Peyer's patch (tissue), 4 donors: ENCODE data around the gene ZFP36L2. TPM values are rescaled to one million over a fixed set of nuclear protein-coding genes. Genes with fewer than 3 reads are reported as not detected.

Source experiments
- DNase-seq, 3 donors: peaks; one replicate each; pipeline ENCODE4 v3.0.0-alpha.2; 2017 to 2019
- H3K27ac ChIP-seq, 4 donors: fragments of 200-600 bp; sonication (generic); one replicate each; pipeline ENCODE4 v1.5.1; 2016 to 2019
- H3K27me3 ChIP-seq, 2 donors: fragments of 200-600 bp; sonication (generic); one replicate each; pipeline ENCODE4 v1.5.1; 2019
- H3K36me3 ChIP-seq, 3 donors: fragments of 200-600 bp; sonication (generic); one replicate each; pipeline ENCODE4 v1.5.1; 2016 to 2019
- H3K4me1 ChIP-seq, 4 donors: fragments of 200-600 bp; sonication (generic); one replicate each; pipeline ENCODE4 v1.5.1; 2016 to 2019
- H3K4me3 ChIP-seq, 4 donors: fragments of 200-600 bp; sonication (generic); 1 replicate in 3 of 4; 2 replicates in 1 of 4; pipeline ENCODE4 v1.5.1; 2016 to 2019; ENCODE audit warnings: mild to moderate bottlenecking in 1 of 4
- H3K9me3 ChIP-seq, 4 donors: fragments of 200-600 bp; sonication (generic); one replicate each; pipeline ENCODE4 v1.5.1; 2016 to 2019; ENCODE audit warnings: mild to moderate bottlenecking in 1 of 4
- POLR2A ChIP-seq, 2 donors: fragments of 450-650 bp; IDR thresholded peaks; one replicate each; pipeline ENCODE4 v1.5.1; 2017; ENCODE audit warnings: antibody characterized with exemption in 2 of 2, mild to moderate bottlenecking in 2 of 2, moderate library complexity in 2 of 2
- total RNA-seq, 4 donors: library from RNA; depleted of rRNA; stranded (reverse); fragments of >200 nt; gene quantifications; one replicate each; pipeline ENCODE4 v1.1.0, GENCODE V29; 2016
- TF ChIP-seq, protein P1 (sequence below), 6 experiments: fragments of 450-650 bp in 4 of 6; fragments of 200-600 bp in 2 of 6; sonication (generic) in 1 of 6; IDR thresholded peaks; one replicate each; pipeline ENCODE4 v1.5.1; 2017 to 2019; ENCODE audit warnings: antibody characterized with exemption in 6 of 6, mild to moderate bottlenecking in 3 of 6, moderate library complexity in 1 of 6

The ZFP36L2 gene
- total RNA-seq, 4 donors from 2014 or later, result 90.4 to 227 (median 148) TPM

DNA sequence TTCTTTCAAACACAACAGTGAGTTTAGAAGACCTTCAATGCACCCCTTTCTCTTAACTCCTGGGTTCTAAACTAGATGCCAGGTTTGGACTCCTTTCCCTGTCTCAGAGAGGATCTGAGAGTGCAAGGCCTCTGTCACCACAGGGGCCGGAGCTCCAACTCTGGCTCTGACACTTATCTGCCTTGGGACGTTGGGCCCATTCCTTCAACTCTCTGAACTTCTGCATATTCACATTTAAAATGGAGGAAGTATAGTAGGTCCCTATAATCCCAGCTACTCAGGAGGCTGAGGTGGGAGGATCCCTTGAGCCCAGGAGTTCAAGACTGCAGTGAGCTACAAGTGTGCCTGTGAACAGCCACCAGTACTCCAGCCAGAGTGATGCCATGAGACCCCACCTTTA is 44.1 kb upstream of the ZFP36L2 start:
- TF ChIP-seq POLR2A (IDR thresholded peaks at IDR 0.05), result no peak
- TF ChIP-seq, protein P1, sequence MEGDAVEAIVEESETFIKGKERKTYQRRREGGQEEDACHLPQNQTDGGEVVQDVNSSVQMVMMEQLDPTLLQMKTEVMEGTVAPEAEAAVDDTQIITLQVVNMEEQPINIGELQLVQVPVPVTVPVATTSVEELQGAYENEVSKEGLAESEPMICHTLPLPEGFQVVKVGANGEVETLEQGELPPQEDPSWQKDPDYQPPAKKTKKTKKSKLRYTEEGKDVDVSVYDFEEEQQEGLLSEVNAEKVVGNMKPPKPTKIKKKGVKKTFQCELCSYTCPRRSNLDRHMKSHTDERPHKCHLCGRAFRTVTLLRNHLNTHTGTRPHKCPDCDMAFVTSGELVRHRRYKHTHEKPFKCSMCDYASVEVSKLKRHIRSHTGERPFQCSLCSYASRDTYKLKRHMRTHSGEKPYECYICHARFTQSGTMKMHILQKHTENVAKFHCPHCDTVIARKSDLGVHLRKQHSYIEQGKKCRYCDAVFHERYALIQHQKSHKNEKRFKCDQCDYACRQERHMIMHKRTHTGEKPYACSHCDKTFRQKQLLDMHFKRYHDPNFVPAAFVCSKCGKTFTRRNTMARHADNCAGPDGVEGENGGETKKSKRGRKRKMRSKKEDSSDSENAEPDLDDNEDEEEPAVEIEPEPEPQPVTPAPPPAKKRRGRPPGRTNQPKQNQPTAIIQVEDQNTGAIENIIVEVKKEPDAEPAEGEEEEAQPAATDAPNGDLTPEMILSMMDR (IDR thresholded peaks at IDR 0.05), result no peak
- no peaks in the 10 kb centered on the region for H3K36me3 ChIP-seq
- no peaks in the 10 kb centered on the region for H3K9me3 ChIP-seq
- no peak overlapping the region for H3K4me3 ChIP-seq
- H3K4me1 ChIP-seq, result peaks cover 0 to 21% (median 2%) of the 10 kb centered on the region in 4 donors
- H3K27me3 ChIP-seq, result no peaks in the 10 kb centered on the region
- DNase-seq, result no peak
- peak overlapping the region; percentile 65 to 86 (median 74) for H3K27ac ChIP-seq

DNA sequence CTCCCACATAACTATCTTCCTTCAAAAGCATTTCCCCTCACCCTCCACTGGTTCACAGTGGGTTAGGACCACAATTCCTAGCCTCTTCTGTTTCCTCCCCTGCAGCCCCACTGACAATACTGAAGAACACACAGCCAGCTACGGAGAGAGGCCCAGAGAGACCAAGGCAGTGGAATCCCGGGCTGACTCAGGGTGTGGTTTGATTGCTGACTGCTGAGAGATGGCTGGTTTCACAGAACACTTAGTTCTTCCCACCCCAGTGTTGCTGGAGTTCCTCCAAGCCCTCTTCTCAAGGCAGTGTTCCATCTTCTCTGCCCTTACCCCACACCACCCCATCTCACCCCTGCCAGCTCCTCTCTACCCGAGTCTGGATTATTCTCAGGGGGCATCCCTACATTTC is 43.3 kb upstream of the ZFP36L2 start:
- Histone ChIP-seq H3K27ac (peak overlapping the region; percentile 65 to 86 (median 74)), H3K4me3 (no peak overlapping the region), H3K4me1 (peaks cover 0 to 21% (median 2%) of the 10 kb centered on the region in 4 donors), H3K36me3 (no peaks in the 10 kb centered on the region), H3K9me3 (no peaks in the 10 kb centered on the region), H3K27me3 (no peaks in the 10 kb centered on the region)
- peak in 2 of 3 donors; percentile 20 to 76 for DNase-seq
- TF ChIP-seq POLR2A (IDR thresholded peaks at IDR 0.05), result no peak
- TF ChIP-seq, protein P1 (IDR thresholded peaks at IDR 0.05), result no peak

DNA sequence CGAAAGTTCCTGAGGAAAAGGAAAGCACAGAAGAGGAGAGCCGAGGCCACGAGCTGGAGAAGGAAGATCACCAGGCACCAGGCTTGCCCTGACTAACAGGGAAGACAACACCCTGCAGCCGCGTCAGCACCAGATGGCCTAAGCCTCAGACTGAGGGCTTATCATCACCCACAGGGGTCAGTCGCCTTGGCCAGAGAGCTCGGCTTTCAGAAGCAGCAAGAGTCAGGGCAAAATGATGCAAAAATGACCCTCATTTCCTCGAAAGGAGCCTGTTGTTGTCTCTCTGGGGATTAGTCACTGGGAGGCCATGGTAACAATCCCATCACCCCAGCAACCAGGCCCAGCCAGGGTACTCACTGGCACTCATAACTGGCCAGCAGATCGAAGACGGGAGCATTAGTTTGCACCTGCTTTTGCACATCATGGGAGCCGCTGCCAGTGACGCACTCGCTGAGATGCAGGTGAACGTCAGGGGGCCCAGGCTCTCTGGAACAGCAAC is 42.7 kb upstream of the ZFP36L2 start:
- TF ChIP-seq, protein P1 (IDR thresholded peaks at IDR 0.05), result no peak
- no peak for TF ChIP-seq POLR2A (IDR thresholded peaks at IDR 0.05)
- Histone ChIP-seq H3K4me3 (no peak overlapping the region), H3K36me3 (no peaks in the 10 kb centered on the region), H3K27ac (peak overlapping the region; percentile 65 to 86 (median 74)), H3K4me1 (peaks cover 0 to 21% (median 2%) of the 10 kb centered on the region in 4 donors), H3K27me3 (no peaks in the 10 kb centered on the region), H3K9me3 (no peaks in the 10 kb centered on the region)
- DNase-seq, result peak; percentile 36 to 83 (median 63)

DNA sequence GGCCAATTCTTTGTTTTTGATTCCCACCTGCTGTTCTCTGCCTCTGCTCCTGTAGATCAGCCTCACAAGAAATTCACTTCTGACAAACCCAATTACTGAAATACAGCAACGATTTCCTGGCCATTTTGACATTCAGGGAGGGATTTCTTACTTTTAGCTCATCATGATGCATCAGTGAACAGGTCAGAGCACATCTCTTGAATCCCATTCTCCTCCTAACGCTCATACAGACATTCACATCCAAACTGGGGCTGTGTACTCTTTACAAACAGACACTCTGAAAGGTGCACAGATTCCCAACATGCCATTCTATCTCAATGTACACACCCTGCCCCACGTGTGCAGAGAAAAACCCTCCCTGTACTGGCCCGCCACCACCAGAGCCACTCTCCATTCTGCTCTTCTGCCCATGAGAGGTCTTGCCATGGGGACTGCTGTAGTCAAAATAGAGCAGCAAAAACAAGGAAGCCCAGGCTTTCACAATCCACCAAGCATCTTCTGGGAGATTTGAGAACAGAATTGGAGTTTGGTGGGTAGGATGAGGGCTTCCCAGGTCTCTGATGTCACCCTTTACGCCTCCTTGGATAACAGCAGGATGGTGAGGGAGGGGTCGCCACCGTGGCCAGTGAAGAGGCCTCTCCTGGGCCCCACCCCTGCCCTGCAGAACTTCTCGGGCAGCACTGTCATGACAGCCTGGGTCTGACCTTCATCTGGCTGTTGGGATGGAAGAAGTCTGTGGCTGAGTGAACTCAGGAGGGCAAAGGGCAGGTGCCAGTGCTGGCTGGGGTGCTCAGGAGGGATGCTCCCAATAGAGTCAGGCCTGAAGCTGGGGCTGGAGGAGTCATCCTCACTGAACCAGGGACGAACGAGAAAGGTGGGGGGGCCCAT is 41.9 kb upstream of the ZFP36L2 start:
- Histone ChIP-seq H3K4me1 (peaks cover 0 to 21% (median 2%) of the 10 kb centered on the region in 4 donors), H3K27me3 (no peaks in the 10 kb centered on the region), H3K36me3 (no peaks in the 10 kb centered on the region), H3K9me3 (no peaks in the 10 kb centered on the region), H3K27ac (peak overlapping the region; percentile 65 to 86 (median 74)), H3K4me3 (no peak overlapping the region)
- DNase-seq, result no peak
- TF ChIP-seq, protein P1 (IDR thresholded peaks at IDR 0.05), result no peak
- TF ChIP-seq POLR2A (IDR thresholded peaks at IDR 0.05), result no peak

DNA sequence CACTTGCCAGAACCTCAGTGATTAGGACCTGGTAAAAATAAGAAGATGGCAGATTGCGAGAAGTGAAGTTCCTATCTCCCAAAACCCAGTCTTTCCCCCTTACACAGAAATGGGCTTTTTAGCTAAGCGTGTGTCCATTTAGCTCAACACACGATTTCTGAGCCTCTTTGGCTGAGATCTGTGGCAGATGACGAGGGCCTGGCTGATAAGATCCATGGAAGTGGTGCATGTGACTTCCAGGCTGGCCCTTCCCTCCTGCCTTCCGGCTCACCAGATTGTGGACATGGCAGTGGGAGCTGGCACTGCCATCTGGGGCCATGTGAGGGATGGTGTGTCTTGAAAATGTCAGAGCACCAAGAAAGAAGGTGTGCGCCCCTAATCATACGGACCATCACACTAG is 41.0 kb upstream of the ZFP36L2 start:
- H3K4me3 ChIP-seq, result no peak overlapping the region
- TF ChIP-seq, protein P1 (IDR thresholded peaks at IDR 0.05), result no peak
- TF ChIP-seq POLR2A (IDR thresholded peaks at IDR 0.05), result no peak
- no peaks in the 10 kb centered on the region for H3K27me3 ChIP-seq
- peak overlapping the region in 2 of 4 donors; percentile 79 to 86 for H3K27ac ChIP-seq
- H3K4me1 ChIP-seq, result peaks cover 0 to 21% (median 2%) of the 10 kb centered on the region in 4 donors
- no peaks in the 10 kb centered on the region for H3K36me3 ChIP-seq
- DNase-seq, result no peak
- H3K9me3 ChIP-seq, result no peaks in the 10 kb centered on the region
